A673 (cell line): Measurements from ENCODE around the gene SLC2A9.

Experiments used
- CTCF ChIP-seq: fragments of 300-800, 200-600 bp; sonication (generic); conservative IDR thresholded peaks from 2 replicates; pipeline ENCODE4 v1.5.1; 2017; ENCODE audit warnings: low read depth, mild to moderate bottlenecking, antibody characterized with exemption, low read length, moderate library complexity, mixed read lengths
- EZH2 ChIP-seq: fragments of 200-600 bp; sonication (generic); IDR thresholded peaks from 2 replicates; pipeline ENCODE4 v1.6.1; 2017; ENCODE audit warnings: borderline replicate concordance, low read depth, mild to moderate bottlenecking, mixed read lengths, antibody characterized with exemption, low read length; ENCODE audit not compliant: poor library complexity, severe bottlenecking

- TF ChIP-seq EZH2 (no peak), CTCF (no peak)
Measured at GRCh38 chr4:10066670-10067651, 45.7 kb upstream of the SLC2A9 start.
